Ishikawa (cell line): Measurements from ENCODE around the gene CARMIL1.

Experiments
- EP300 ChIP-seq: IDR thresholded peaks from 2 replicates; pipeline ENCODE4 v1.6.1; 2012; ENCODE audit warnings: borderline replicate concordance
- FOXM1 ChIP-seq: IDR thresholded peaks from 2 replicates; pipeline ENCODE4 v1.6.1; 2012; ENCODE audit warnings: low read depth, borderline replicate concordance
- RAD21 ChIP-seq: IDR thresholded peaks from 2 replicates; pipeline ENCODE4 v1.6.1; 2012; ENCODE audit warnings: low read depth
- TAF1 ChIP-seq: IDR thresholded peaks from 2 replicates; pipeline ENCODE4 v1.6.1; 2012; ENCODE audit warnings: low read depth, mild to moderate bottlenecking
- USF1 ChIP-seq: IDR thresholded peaks from 2 replicates; pipeline ENCODE4 v1.6.1; 2012
- TF ChIP-seq, protein P1 (sequence below): IDR thresholded peaks from 2 replicates; pipeline ENCODE4 v1.6.1; 2012; ENCODE audit warnings: low read depth, mild to moderate bottlenecking

GRCh38 chr6:25506020-25506419, 226.8 kb downstream of the CARMIL1 start:
- no peak for TF ChIP-seq FOXM1
- no peak for TF ChIP-seq EP300
- no peak for TF ChIP-seq TAF1
- TF ChIP-seq USF1: no peak
- TF ChIP-seq RAD21: no peak
- TF ChIP-seq, protein P1, sequence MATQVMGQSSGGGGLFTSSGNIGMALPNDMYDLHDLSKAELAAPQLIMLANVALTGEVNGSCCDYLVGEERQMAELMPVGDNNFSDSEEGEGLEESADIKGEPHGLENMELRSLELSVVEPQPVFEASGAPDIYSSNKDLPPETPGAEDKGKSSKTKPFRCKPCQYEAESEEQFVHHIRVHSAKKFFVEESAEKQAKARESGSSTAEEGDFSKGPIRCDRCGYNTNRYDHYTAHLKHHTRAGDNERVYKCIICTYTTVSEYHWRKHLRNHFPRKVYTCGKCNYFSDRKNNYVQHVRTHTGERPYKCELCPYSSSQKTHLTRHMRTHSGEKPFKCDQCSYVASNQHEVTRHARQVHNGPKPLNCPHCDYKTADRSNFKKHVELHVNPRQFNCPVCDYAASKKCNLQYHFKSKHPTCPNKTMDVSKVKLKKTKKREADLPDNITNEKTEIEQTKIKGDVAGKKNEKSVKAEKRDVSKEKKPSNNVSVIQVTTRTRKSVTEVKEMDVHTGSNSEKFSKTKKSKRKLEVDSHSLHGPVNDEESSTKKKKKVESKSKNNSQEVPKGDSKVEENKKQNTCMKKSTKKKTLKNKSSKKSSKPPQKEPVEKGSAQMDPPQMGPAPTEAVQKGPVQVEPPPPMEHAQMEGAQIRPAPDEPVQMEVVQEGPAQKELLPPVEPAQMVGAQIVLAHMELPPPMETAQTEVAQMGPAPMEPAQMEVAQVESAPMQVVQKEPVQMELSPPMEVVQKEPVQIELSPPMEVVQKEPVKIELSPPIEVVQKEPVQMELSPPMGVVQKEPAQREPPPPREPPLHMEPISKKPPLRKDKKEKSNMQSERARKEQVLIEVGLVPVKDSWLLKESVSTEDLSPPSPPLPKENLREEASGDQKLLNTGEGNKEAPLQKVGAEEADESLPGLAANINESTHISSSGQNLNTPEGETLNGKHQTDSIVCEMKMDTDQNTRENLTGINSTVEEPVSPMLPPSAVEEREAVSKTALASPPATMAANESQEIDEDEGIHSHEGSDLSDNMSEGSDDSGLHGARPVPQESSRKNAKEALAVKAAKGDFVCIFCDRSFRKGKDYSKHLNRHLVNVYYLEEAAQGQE: no peak
